Measurements from ENCODE around the gene IER5L.

IER5L gene

DNA sequence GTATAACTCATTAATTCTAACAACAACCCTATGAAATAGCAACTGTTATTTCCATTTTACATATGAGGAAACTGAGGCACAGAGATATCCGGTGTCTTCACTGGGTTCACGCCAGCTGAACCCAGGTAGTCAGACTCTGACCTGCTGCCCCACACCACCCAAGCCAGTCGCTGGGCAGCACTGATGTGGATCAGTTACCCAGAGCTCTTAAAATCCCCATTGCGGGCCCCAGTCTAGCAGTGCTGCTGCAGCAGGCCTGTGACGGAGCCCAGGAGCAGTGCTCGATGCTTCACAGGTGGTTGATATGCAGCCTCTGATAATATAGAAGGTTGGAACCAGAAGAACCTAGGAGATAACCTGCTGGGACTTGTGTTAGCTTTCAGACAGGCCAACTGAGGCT lies 42.6 kb downstream of the IER5L start:
- TF ChIP-seq CTCF (IDR thresholded peaks at IDR 0.05; ENCODE audit: insufficient read depth, low read length, poor library complexity, severe bottlenecking) (no peak), EZH2phosphoT487 (conservative IDR thresholded peaks at IDR 0.05; ENCODE audit: low read length) (no peak)
- Histone ChIP-seq H3K9me2 (replicated peaks; ENCODE audit: insufficient read depth, low read length) (no peaks in the 10 kb centered on the region), H3K4me2 (ENCODE audit: low read depth, low read length, poor library complexity, severe bottlenecking) (no peak overlapping the region), H3F3A (ENCODE audit: insufficient read depth) (no peaks in the 10 kb centered on the region), H3K79me2 (ENCODE audit: insufficient read depth, low read length) (no peaks in the 10 kb centered on the region), H3K27ac (ENCODE audit: low read depth, low read length) (no peak overlapping the region), H3K9me3 (ENCODE audit: insufficient read depth, low read length) (no peaks in the 10 kb centered on the region), H2AFZ (ENCODE audit: low read depth, low read length, severe bottlenecking) (no peak overlapping the region), H3K27me3 (ENCODE audit: low read length) (no peaks in the 10 kb centered on the region), H3K9ac (ENCODE audit: low read length) (no peak overlapping the region), H4K20me1 (ENCODE audit: low read depth, low read length) (no peaks in the 10 kb centered on the region), H3K4me3 (ENCODE audit: insufficient read depth, low read length, poor library complexity, severe bottlenecking) (no peak overlapping the region), H3K36me3 (ENCODE audit: low read length) (no peaks in the 10 kb centered on the region)

- H3F3A ChIP-seq (ENCODE audit: insufficient read depth): no peaks in the 10 kb centered on the region
- H3K9ac ChIP-seq (ENCODE audit: low read length): no peak overlapping the region
- H3K4me2 ChIP-seq (ENCODE audit: low read depth, low read length, poor library complexity, severe bottlenecking): no peak overlapping the region
- no peaks in the 10 kb centered on the region for H4K20me1 ChIP-seq (ENCODE audit: low read depth, low read length)
- TF ChIP-seq EZH2phosphoT487 (conservative IDR thresholded peaks at IDR 0.05; ENCODE audit: low read length) (no peak), CTCF (IDR thresholded peaks at IDR 0.05; ENCODE audit: insufficient read depth, low read length, poor library complexity, severe bottlenecking) (no peak)
- no peaks in the 10 kb centered on the region for H3K36me3 ChIP-seq (ENCODE audit: low read length)
- no peaks in the 10 kb centered on the region for H3K27me3 ChIP-seq (ENCODE audit: low read length)
- H3K9me2 ChIP-seq (replicated peaks; ENCODE audit: insufficient read depth, low read length): no peaks in the 10 kb centered on the region
- H3K9me3 ChIP-seq (ENCODE audit: insufficient read depth, low read length): no peaks in the 10 kb centered on the region
- no peak overlapping the region for H2AFZ ChIP-seq (ENCODE audit: low read depth, low read length, severe bottlenecking)
- H3K27ac ChIP-seq (ENCODE audit: low read depth, low read length): no peak overlapping the region
- no peaks in the 10 kb centered on the region for H3K79me2 ChIP-seq (ENCODE audit: insufficient read depth, low read length)
- no peak overlapping the region for H3K4me3 ChIP-seq (ENCODE audit: insufficient read depth, low read length, poor library complexity, severe bottlenecking)
Observed at GRCh38 chr9:129133082-129133481, 45.0 kb downstream of the IER5L start.

- no peak overlapping the region for H3K27ac ChIP-seq (ENCODE audit: low read depth, low read length)
- H3K4me3 ChIP-seq (ENCODE audit: insufficient read depth, low read length, poor library complexity, severe bottlenecking): no peak overlapping the region
- no peaks in the 10 kb centered on the region for H4K20me1 ChIP-seq (ENCODE audit: low read depth, low read length)
- H3K9me2 ChIP-seq (replicated peaks; ENCODE audit: insufficient read depth, low read length): no peaks in the 10 kb centered on the region
- TF ChIP-seq EZH2phosphoT487 (conservative IDR thresholded peaks at IDR 0.05; ENCODE audit: low read length): no peak
- TF ChIP-seq CTCF (IDR thresholded peaks at IDR 0.05; ENCODE audit: insufficient read depth, low read length, poor library complexity, severe bottlenecking): peak; percentile 95
- no peaks in the 10 kb centered on the region for H3K9me3 ChIP-seq (ENCODE audit: insufficient read depth, low read length)
- no peak overlapping the region for H3K9ac ChIP-seq (ENCODE audit: low read length)
- H3K27me3 ChIP-seq (ENCODE audit: low read length): no peaks in the 10 kb centered on the region
- no peak overlapping the region for H3K4me2 ChIP-seq (ENCODE audit: low read depth, low read length, poor library complexity, severe bottlenecking)
- H3K79me2 ChIP-seq (ENCODE audit: insufficient read depth, low read length): no peaks in the 10 kb centered on the region
- H3K36me3 ChIP-seq (ENCODE audit: low read length): 0 out of 2 replicates have a peak, but pooled peaks cover 3% of the 10 kb centered on the region
- no peak overlapping the region for H2AFZ ChIP-seq (ENCODE audit: low read depth, low read length, severe bottlenecking)
- no peaks in the 10 kb centered on the region for H3F3A ChIP-seq (ENCODE audit: insufficient read depth)
Observed at GRCh38 chr9:129131300-129132145, 46.5 kb downstream of the IER5L start.

Measured in SU-DHL-6 (cell line).